Body of pancreas (tissue), 4 donors: ENCODE results near the gene TSHZ3. TPM values are rescaled to one million over a fixed set of nuclear protein-coding genes. Genes with fewer than 3 reads are reported as not detected.

Source experiments
- ATAC-seq: fragments of 150-250 bp; one replicate; pipeline ENCODE4 v1.9.1; 2016
- DNase-seq, 4 donors: peaks; one replicate each; pipeline ENCODE4 v3.0.0-alpha.2; 2019
- H3K27ac ChIP-seq, 4 donors: fragments of 200-600 bp; sonication (generic); 1 replicate in 3 of 4; 2 replicates in 1 of 4; pipeline versions ENCODE4 v1.5.1 to v1.6.1; 2016 to 2019; ENCODE audit warnings: mild to moderate bottlenecking in 1 of 4, mixed read lengths in 1 of 4, moderate library complexity in 1 of 4
- H3K27me3 ChIP-seq, 2 donors: fragments of 200-600 bp; sonication (generic); one replicate each; pipeline ENCODE4 v1.6.0; 2016; ENCODE audit warnings: mild to moderate bottlenecking in 1 of 2
- H3K36me3 ChIP-seq, 2 donors: fragments of 200-600 bp; sonication (generic); replicated peaks in 1 of 2; 2 replicates each; pipeline ENCODE4 v1.5.1; 2016; ENCODE audit warnings: low read depth in 2 of 2; ENCODE audit not compliant: insufficient read depth in 1 of 2
- H3K4me1 ChIP-seq: fragments of 200-600 bp; sonication (generic); one replicate; pipeline ENCODE4 v1.6.0; 2016
- H3K4me3 ChIP-seq, 2 donors: fragments of 200-600 bp; sonication (generic); 1 replicate in 1 of 2; 2 replicates in 1 of 2; pipeline ENCODE4 v1.5.1; 2016 to 2019
- H3K9me3 ChIP-seq, 3 donors: fragments of 200-600 bp; sonication (generic); 1 replicate in 2 of 3; 2 replicates in 1 of 3; pipeline ENCODE4 v1.5.1; 2016
- CTCF ChIP-seq, 7 experiments: fragments of 450-650 bp in 4 of 7; fragments of 200-600 bp in 3 of 7; sonication (generic) in 3 of 7; IDR thresholded peaks; one replicate each; pipeline ENCODE4 v1.5.1; 2016 to 2019; ENCODE audit warnings: antibody characterized with exemption in 7 of 7
- POLR2A ChIP-seq, 3 donors: fragments of 450-650 bp; IDR thresholded peaks; one replicate each; pipeline ENCODE4 v1.6.1; 2016; ENCODE audit warnings: antibody characterized with exemption in 3 of 3, mild to moderate bottlenecking in 2 of 3
- WGBS, 2 donors: methylation state at CpG; one replicate each; pipeline ENCODE4 v1.1.5; 2017; 5-methylcytosine and 5-hydroxymethylcytosine counted together
- intact Hi-C: fragments of 100-400 bp; cut with DNase I; formaldehyde crosslinking; loops from one replicate; pipeline ENCODE4 v1.15.1; 2023
- total RNA-seq, 2 donors: library from RNA; depleted of rRNA; stranded (reverse); fragments of >200 nt; gene quantifications; one replicate each; pipeline ENCODE4 v1.1.0, GENCODE V29; 2016

The TSHZ3 gene
- total RNA-seq, 2 donors from 2014 or later = 1.3 to 3.0 TPM

- DNase-seq (no peak), ATAC-seq (no peak)
- Histone ChIP-seq H3K36me3 (no peaks in the 10 kb centered on the region), H3K4me3 (no peak overlapping the region), H3K4me1 (no peaks in the 10 kb centered on the region), H3K9me3 (no peaks in the 10 kb centered on the region), H3K27ac (no peak overlapping the region), H3K27me3 (peaks cover 0 to 4% of the 10 kb centered on the region in 2 donors)
- intact Hi-C loops = no loop called here
- 50 to 56% methylated on average over 3 of the region's 3 CpGs for WGBS, 2 donors
- TF ChIP-seq POLR2A (IDR thresholded peaks at IDR 0.05) (no peak), CTCF (IDR thresholded peaks at IDR 0.05) (no peak)
Measured at GRCh38 chr19:31364963-31365362, 15.7 kb upstream of the TSHZ3 start.

DNA sequence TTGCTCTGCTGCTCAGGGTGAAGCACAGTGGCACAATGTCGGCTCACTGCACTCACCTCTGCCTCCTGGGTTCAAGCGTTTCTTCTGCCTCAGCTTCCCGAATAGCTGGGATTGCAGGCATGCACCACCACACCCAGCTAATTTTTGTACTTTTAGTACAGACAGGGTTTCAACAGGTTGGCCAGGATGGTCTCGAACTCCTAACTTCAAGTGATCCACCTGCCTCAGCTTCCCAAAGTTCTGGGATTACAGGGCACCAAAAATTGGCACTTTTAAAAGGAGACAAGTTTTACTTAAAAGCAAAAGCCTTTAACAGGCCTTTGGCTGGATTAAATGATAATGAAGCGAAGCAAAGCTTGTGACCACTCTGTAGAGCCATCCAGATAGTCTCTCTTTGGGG lies 12.5 kb upstream of the TSHZ3 start:
- no peak for TF ChIP-seq CTCF (IDR thresholded peaks at IDR 0.05)
- TF ChIP-seq POLR2A (IDR thresholded peaks at IDR 0.05) = no peak
- Histone ChIP-seq H3K4me1 (no peaks in the 10 kb centered on the region), H3K4me3 (no peak overlapping the region), H3K9me3 (no peaks in the 10 kb centered on the region), H3K36me3 (no peaks in the 10 kb centered on the region), H3K27ac (no peak overlapping the region), H3K27me3 (peaks cover 0 to 9% of the 10 kb centered on the region in 2 donors)
- no peak for DNase-seq
- ATAC-seq = no peak
- 79 to 85% methylated on average over 5 of the region's 5 CpGs for WGBS, 2 donors
- intact Hi-C loops = no loop called here

DNA sequence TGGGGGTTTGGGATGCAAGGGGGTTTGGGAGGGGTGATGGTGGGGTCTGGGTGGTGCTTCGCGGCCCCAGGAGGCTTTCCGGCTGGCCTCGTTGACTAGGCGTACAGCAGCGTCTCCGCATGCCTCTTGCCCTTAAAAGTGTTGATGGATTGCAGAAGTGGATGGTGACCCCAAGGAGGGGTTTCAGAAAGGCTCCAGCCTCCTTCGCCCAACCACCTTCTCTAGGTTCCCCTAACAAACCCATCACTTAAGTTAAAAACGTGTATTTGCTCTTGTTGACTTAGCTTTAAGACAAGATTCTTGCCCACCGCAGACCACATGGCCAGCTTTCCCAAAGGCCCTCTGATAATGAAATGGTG lies 8.1 kb upstream of the TSHZ3 start:
- intact Hi-C loops = loop anchor here (10.0 kb wide), 1 partner anchor 682 kb away; no protein-coding TSS in a partner anchor
- H3K4me3 ChIP-seq = no peak overlapping the region
- H3K27me3 ChIP-seq = peaks cover 0 to 18% of the 10 kb centered on the region in 2 donors
- no peaks in the 10 kb centered on the region for H3K36me3 ChIP-seq
- no peak overlapping the region for H3K27ac ChIP-seq
- no peak for TF ChIP-seq POLR2A (IDR thresholded peaks at IDR 0.05)
- TF ChIP-seq CTCF (IDR thresholded peaks at IDR 0.05) = no peak
- ATAC-seq = no peak
- H3K4me1 ChIP-seq = peaks cover 5% of the 10 kb centered on the region
- H3K9me3 ChIP-seq = no peaks in the 10 kb centered on the region
- WGBS, 2 donors = 42 to 44% methylated on average over 10 of the region's 10 CpGs
- no peak for DNase-seq

- no peaks in the 10 kb centered on the region for H3K9me3 ChIP-seq
- no peak overlapping the region for H3K4me3 ChIP-seq
- intact Hi-C loops = loop anchor here (10.0 kb wide), 1 partner anchor 682 kb away; no protein-coding TSS in a partner anchor
- peaks cover 9% of the 10 kb centered on the region for H3K4me1 ChIP-seq
- TF ChIP-seq CTCF (IDR thresholded peaks at IDR 0.05) = peak; percentile 33 to 56 (median 46)
- TF ChIP-seq POLR2A (IDR thresholded peaks at IDR 0.05) = no peak
- H3K36me3 ChIP-seq = no peaks in the 10 kb centered on the region
- DNase-seq (peak; percentile 36 to 60 (median 45)), ATAC-seq (peak; percentile 40)
- no peak overlapping the region for H3K27ac ChIP-seq
- peaks cover 0 to 22% of the 10 kb centered on the region in 2 donors for H3K27me3 ChIP-seq
- 11 to 22% methylated on average over 16 to 33 of the region's 33 CpGs for WGBS, 2 donors
Measured at GRCh38 chr19:31356587-31357314, 7.5 kb upstream of the TSHZ3 start.
